Gastrocnemius medialis (tissue), 4 donors: ENCODE results near the gene RAPGEF2. TPM values are rescaled to one million over a fixed set of nuclear protein-coding genes. Genes with fewer than 3 reads are reported as not detected.

Source experiments
- ATAC-seq, 2 donors: fragments of 150-250 bp; one replicate each; pipeline ENCODE4 v1.9.1; 2016
- DNase-seq, 2 donors: peaks; one replicate each; pipeline ENCODE4 v3.0.0-alpha.2; 2019
- H3K27ac ChIP-seq, 4 donors: fragments of 200-600 bp; sonication (generic); 1 replicate in 1 of 4; 2 replicates in 3 of 4; pipeline ENCODE4 v1.5.1; 2016 to 2018; ENCODE audit warnings: mild to moderate bottlenecking in 2 of 4, moderate library complexity in 1 of 4
- H3K27me3 ChIP-seq, 3 donors: fragments of 200-600 bp; sonication (generic) in 2 of 3; 1 replicate in 1 of 3; 2 replicates in 2 of 3; pipeline versions ENCODE4 v1.5.1 to v1.6.0; 2016 to 2019; ENCODE audit warnings: mild to moderate bottlenecking in 1 of 3, moderate library complexity in 1 of 3
- H3K36me3 ChIP-seq, 2 donors: fragments of 200-600 bp; sonication (generic) in 1 of 2; one replicate each; pipeline ENCODE4 v1.5.1; 2017 to 2018
- H3K4me1 ChIP-seq, 2 donors: fragments of 200-600 bp; sonication (generic) in 1 of 2; one replicate each; pipeline ENCODE4 v1.5.1; 2016 to 2017; ENCODE audit warnings: mild to moderate bottlenecking in 2 of 2
- H3K4me3 ChIP-seq, 4 donors: fragments of 200-600 bp; sonication (generic) in 3 of 4; 1 replicate in 1 of 4; 2 replicates in 3 of 4; pipeline ENCODE4 v1.5.1; 2016 to 2019; ENCODE audit warnings: mild to moderate bottlenecking in 2 of 4
- H3K9me3 ChIP-seq, 3 donors: fragments of 200-600 bp; sonication (generic) in 2 of 3; 1 replicate in 1 of 3; 2 replicates in 2 of 3; pipeline ENCODE4 v1.5.1; 2016 to 2019
- CTCF ChIP-seq, 5 experiments: fragments of 450-650 bp in 3 of 5; fragments of 200-600 bp in 2 of 5; sonication (generic) in 2 of 5; IDR thresholded peaks in 4 of 5; conservative IDR thresholded peaks in 1 of 5; 1 replicate in 4 of 5; 2 replicates in 1 of 5; pipeline ENCODE4 v1.5.1; 2016 to 2019; ENCODE audit warnings: antibody characterized with exemption in 5 of 5, mild to moderate bottlenecking in 3 of 5, moderate library complexity in 3 of 5
- POLR2A ChIP-seq, 2 donors: fragments of 450-650 bp; IDR thresholded peaks; one replicate each; pipeline ENCODE4 v1.6.1; 2017; ENCODE audit warnings: antibody characterized with exemption in 2 of 2, mild to moderate bottlenecking in 2 of 2, moderate library complexity in 2 of 2
- in situ Hi-C, 4 donors: fragments of 200-750 bp; cut with MboI; loops; one replicate each; pipeline versions ENCODE4 v1.15.0 to v1.8.0; 2017; ENCODE audit warnings: low sequenced_read_pairs in 4 of 4
- intact Hi-C: fragments of 100-400 bp; cut with DNase I; formaldehyde crosslinking; loops from one replicate; pipeline ENCODE4 v1.15.1; 2023; ENCODE audit warnings: low total_unique reads
- total RNA-seq, 4 donors: library from RNA; depleted of rRNA; stranded (reverse); fragments of >200 nt; gene quantifications; one replicate each; pipeline versions ENCODE4 v1.1.0 to v1.2.3, GENCODE V29; 2016

RAPGEF2 gene
- total RNA-seq, 4 donors from 2014 or later, result 32.9 to 42.3 (median 38.7) TPM

- TF ChIP-seq CTCF (IDR thresholded peaks at IDR 0.05 in 4 of 5, conservative IDR thresholded peaks at IDR 0.05 in 1 of 5) (no peak), POLR2A (IDR thresholded peaks at IDR 0.05) (no peak)
- H3K27me3 ChIP-seq, result no peaks in the 10 kb centered on the region
- no peak for DNase-seq
- in situ Hi-C loops, result no loop called here
- no peak for ATAC-seq
- H3K36me3 ChIP-seq, result peaks cover 6 to 74% of the 10 kb centered on the region in 2 donors
- H3K27ac ChIP-seq, result no peak overlapping the region
- peaks cover 9 to 10% of the 10 kb centered on the region in 2 donors for H3K4me1 ChIP-seq
- intact Hi-C loops, result no loop called here
- H3K4me3 ChIP-seq, result no peak overlapping the region
- no peaks in the 10 kb centered on the region for H3K9me3 ChIP-seq
Observed at GRCh38 chr4:159353422-159354116, 250.7 kb downstream of the RAPGEF2 start.

GRCh38 chr4:159355466-159355865, 252.6 kb downstream of the RAPGEF2 start:
- intact Hi-C loops, result no loop called here
- H3K9me3 ChIP-seq, result no peaks in the 10 kb centered on the region
- in situ Hi-C loops, result no loop called here
- H3K27me3 ChIP-seq, result no peaks in the 10 kb centered on the region
- peaks cover 9 to 86% of the 10 kb centered on the region in 2 donors for H3K36me3 ChIP-seq
- ATAC-seq (no peak), DNase-seq (no peak)
- H3K27ac ChIP-seq, result no peak overlapping the region
- H3K4me3 ChIP-seq, result no peak overlapping the region
- peaks cover 0 to 6% of the 10 kb centered on the region in 2 donors for H3K4me1 ChIP-seq
- TF ChIP-seq POLR2A (IDR thresholded peaks at IDR 0.05) (no peak), CTCF (IDR thresholded peaks at IDR 0.05 in 4 of 5, conservative IDR thresholded peaks at IDR 0.05 in 1 of 5) (no peak)

- no peaks in the 10 kb centered on the region for H3K27me3 ChIP-seq
- DNase-seq, result no peak
- peaks cover 9 to 79% of the 10 kb centered on the region in 2 donors for H3K36me3 ChIP-seq
Observed at GRCh38 chr4:159357350-159357749, 254.5 kb downstream of the RAPGEF2 start.

GRCh38 chr4:159358226-159358625, 255.3 kb downstream of the RAPGEF2 start:
- H3K27ac ChIP-seq, result no peak overlapping the region
- no peak for ATAC-seq
- in situ Hi-C loops, result no loop called here

More at GRCh38 chr4:159357350-159357749, 254.5 kb downstream of the RAPGEF2 start:
- Histone ChIP-seq H3K9me3 (no peaks in the 10 kb centered on the region), H3K4me3 (no peak overlapping the region), H3K27ac (no peak overlapping the region), H3K4me1 (no peaks in the 10 kb centered on the region)
- in situ Hi-C loops (no loop called here), intact Hi-C loops (no loop called here)
- TF ChIP-seq POLR2A (IDR thresholded peaks at IDR 0.05) (no peak), CTCF (IDR thresholded peaks at IDR 0.05 in 4 of 5, conservative IDR thresholded peaks at IDR 0.05 in 1 of 5) (no peak)
- ATAC-seq, result no peak

More at GRCh38 chr4:159358226-159358625, 255.3 kb downstream of the RAPGEF2 start:
- H3K4me1 ChIP-seq, result no peaks in the 10 kb centered on the region
- no peaks in the 10 kb centered on the region for H3K9me3 ChIP-seq
- H3K36me3 ChIP-seq, result peaks cover 9 to 72% of the 10 kb centered on the region in 2 donors
- no peaks in the 10 kb centered on the region for H3K27me3 ChIP-seq
- H3K4me3 ChIP-seq, result no peak overlapping the region
- intact Hi-C loops, result no loop called here
- no peak for TF ChIP-seq CTCF (IDR thresholded peaks at IDR 0.05 in 4 of 5, conservative IDR thresholded peaks at IDR 0.05 in 1 of 5)
- TF ChIP-seq POLR2A (IDR thresholded peaks at IDR 0.05), result no peak
- DNase-seq, result no peak
